Endometrial microvascular endothelial cells (primary cell): Measurements from ENCODE around the gene DAAM2. TPM values are rescaled to one million over a fixed set of nuclear protein-coding genes. Genes with fewer than 3 reads are reported as not detected.

Experiments used
- in situ Hi-C: cut with HindIII; loops from 2 replicates; pipeline ENCODE4 v1.10.0; 2017; ENCODE audit warnings: low sequenced_read_pairs, low pct_unique_long_range_greater_than_20kb; ENCODE audit errors: inconsistent ontology term
- total RNA-seq: library from RNA; depleted of rRNA; stranded (reverse); fragments of >200 nt; gene quantifications from one replicate; pipeline ENCODE4 v1.2.3, GENCODE V29; 2015; ENCODE audit errors: inconsistent ontology term

DAAM2 gene
- total RNA-seq, 1 donor from 2014 or later: 0.19 TPM

DNA sequence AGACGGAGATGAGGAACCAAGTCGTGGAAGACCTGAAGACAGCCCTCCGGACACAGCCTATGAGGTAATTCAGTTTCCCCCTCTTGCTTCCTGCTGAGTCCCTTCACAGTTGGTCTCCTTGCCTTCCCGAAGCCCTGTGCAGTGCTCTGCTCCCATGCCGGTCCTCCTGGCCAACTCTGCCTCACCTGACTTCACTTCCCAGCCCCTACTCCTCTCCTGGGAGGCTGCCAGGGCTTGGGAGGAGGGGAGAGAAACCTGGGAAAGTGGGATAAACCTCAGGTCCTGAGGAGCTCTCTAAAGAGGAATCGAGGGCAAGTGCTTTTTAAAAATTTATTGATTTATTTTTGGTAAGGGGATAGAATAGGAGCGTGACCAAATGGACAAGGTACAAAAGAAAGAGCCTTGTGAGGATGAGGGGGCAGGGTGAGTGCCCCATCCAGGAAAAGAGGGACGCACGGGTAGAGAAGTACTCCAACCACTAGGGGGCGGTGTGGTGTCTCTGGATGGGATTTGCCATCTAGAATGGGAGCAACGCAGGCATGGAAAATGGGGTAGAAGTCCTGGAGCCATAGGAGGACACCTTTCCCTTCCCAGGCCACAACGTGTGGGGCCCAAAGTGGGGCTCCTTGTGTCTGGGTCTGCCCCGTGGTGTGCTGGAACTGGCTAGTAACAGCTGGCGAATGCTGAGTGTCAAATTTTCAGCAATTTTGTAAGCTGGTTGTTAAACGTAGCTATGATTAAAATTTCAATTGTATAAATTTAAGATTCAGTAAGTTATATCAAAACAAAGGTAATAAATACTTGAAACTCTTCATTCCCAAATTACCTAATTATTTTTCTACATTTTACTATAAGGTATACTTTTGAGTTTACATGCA lies 73.1 kb downstream of the DAAM2 start:
- in situ Hi-C loops: no loop called here

GRCh38 chr6:39867592-39867991 lies 75.4 kb downstream of the DAAM2 start:
- in situ Hi-C loops: no loop called here

DNA sequence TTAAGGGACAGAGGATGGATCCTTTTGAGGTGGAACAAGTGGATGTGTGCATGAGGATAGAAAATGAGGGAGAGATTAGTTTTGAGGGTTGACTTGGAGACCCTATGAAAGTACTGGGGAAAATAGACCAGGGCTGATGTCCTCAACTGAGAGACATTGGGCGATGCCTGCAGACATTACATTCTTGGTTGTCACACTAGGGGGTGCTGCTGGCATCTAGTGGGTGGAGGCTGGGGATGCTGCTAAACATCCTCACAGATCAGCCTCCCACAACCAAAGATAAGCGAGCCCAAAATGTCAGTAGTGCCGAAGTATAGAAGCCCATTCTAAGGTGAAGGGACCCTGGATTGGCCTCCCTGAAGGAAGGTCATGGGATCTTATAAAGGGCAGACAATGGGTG lies 78.8 kb downstream of the DAAM2 start:
- in situ Hi-C loops: no loop called here

DNA sequence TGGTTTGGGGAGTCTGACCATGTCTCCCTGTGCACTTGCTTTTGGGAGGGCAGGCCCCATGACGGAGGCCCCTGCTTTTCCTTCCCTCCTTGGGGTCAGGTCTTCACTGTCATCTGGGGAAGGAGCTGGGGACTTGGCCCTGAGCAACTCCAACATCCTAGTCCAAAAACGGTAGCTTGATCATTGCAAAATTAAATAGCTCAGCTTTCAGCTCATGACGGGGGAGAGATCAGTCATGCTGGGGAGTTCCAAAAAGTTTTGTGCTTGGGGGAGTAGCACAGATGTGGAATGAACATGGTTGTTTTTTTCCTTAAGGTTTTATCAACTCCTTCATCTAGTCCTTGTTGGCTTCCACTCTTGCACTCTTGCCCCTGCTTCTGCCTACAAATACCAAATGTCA lies 81.3 kb downstream of the DAAM2 start:
- in situ Hi-C loops: no loop called here

DNA sequence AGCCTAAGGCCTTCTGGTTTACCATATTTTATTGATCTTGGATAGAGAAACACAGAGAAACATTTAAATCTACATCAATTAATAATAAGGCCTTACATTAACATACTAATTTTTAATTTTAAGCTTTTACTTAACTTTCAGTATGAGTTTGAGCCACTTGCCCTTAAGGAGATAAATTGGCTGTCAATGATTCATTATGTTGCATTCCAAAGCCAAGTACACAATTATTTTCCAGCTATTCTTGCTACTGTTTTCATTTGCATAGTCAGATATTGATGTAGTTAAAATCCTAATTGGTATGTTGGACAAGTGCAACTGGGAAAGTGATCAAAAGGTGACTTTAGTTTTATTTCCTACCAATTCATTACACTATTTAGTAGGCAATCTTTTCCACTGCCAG lies 83.9 kb downstream of the DAAM2 start:
- in situ Hi-C loops: no loop called here

GRCh38 chr6:39876826-39877225 lies 84.7 kb downstream of the DAAM2 start:
- in situ Hi-C loops: no loop called here

DNA sequence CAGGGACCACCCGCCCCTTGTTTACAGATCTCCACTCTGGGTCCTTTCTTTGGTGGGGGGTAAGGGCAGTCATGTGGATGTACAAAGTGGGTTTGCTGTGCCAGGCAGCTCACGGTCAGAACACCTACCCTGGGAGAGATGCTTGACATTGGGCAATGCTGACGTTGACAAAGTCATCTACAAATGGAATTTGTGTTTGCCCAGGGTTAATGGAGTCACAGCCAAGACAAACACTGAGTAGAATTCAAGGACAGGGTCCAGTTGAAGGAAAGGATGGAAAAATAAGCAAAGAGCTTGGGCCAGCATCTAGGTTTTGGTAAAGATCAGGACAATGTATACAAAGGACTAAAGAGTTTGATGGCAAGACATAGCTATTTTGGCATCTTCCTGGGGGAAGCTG lies 87.4 kb downstream of the DAAM2 start:
- in situ Hi-C loops: no loop called here

DNA sequence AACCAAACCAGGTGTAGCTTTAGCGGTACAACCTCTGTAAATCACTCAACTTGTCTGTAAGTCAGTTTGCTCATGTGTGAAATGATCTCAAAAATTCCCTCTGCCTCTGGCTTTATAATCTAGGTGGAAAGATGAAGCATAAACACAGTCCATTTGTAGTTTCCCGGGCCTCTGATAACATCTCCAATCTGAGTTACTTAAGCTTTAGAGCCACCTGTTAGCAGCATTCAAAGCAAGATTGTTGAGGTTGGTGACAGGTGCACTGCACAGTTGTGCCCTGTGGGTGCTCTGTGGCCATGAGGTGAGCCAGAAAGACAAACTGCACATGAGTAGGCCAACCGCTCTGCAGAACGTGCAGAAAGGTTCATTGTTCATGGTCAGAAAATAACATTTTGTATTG lies 88.4 kb downstream of the DAAM2 start:
- in situ Hi-C loops: no loop called here

DNA sequence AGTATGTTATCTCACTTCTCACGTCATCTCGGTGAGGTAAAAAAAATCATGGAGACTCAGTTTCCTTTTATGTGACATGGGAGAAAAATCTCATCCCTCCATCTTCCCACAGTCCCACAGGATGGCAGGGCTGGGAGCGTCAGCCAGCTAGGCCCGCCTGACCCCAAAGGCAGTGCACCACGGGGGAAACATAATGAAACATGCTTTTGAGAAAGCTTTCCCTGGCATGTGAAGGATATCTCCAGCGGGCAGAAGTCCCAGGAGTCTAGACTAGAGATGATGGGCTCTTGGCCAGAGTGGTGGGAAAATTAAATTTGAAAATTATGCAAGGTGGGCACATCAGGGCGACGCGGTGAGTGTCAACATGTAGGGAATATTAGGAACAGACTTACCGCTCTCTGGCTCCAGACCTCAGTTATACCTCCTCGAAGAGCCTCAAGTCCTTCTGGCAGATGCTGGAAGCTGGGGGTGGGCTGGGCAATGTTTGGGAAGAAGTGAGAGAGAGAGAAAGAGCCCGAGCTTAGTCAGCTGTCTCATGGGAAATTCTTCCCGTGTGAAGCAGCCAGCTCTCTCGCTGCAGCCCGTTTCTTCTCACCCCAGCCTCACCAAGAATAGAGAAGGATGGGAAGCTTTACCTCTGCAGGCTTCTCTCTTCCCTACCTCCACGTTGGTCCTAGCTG lies 89.8 kb downstream of the DAAM2 start:
- in situ Hi-C loops: no loop called here

DNA sequence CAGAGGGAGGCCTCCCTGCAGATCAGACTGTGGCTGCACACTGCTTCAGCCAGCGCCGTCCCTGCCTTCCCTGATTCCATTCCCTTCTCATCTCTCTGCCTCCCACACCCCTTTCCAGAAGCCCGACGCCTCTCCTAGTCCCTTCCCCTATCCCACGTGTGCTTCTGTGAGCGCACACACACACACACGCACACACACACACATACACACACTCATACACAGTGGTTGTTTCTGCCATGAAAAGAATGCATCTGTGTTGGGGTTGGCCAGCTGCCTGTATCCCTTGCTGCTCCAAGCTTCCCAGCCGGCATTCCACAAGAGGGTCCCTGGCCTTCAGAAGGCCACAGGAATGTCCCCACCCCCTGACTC lies 90.3 kb downstream of the DAAM2 start:
- in situ Hi-C loops: no loop called here

GRCh38 chr6:39884696-39885095 lies 92.5 kb downstream of the DAAM2 start:
- in situ Hi-C loops: no loop called here

DNA sequence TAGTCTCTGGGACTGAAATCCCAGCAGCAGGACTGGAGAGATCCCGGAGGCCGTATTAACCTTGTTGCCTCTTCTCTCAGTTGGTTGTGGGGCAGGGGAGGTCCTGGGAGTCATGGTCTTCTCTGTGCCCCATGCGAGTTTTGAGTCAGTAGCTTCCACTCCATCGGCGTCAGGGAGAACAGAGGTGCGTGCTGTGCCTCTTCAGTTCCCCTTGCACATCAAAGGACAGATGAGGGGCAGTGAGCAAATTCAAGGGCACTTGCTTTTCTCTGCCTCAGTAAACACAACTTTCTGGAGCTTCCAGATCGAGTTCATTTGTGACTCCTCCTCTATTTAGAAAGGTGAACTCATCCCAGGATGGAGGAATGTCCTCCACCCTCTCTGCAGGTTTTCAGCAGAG lies 93.5 kb downstream of the DAAM2 start:
- in situ Hi-C loops: no loop called here

GRCh38 chr6:39886871-39887270 lies 94.7 kb downstream of the DAAM2 start:
- in situ Hi-C loops: no loop called here

DNA sequence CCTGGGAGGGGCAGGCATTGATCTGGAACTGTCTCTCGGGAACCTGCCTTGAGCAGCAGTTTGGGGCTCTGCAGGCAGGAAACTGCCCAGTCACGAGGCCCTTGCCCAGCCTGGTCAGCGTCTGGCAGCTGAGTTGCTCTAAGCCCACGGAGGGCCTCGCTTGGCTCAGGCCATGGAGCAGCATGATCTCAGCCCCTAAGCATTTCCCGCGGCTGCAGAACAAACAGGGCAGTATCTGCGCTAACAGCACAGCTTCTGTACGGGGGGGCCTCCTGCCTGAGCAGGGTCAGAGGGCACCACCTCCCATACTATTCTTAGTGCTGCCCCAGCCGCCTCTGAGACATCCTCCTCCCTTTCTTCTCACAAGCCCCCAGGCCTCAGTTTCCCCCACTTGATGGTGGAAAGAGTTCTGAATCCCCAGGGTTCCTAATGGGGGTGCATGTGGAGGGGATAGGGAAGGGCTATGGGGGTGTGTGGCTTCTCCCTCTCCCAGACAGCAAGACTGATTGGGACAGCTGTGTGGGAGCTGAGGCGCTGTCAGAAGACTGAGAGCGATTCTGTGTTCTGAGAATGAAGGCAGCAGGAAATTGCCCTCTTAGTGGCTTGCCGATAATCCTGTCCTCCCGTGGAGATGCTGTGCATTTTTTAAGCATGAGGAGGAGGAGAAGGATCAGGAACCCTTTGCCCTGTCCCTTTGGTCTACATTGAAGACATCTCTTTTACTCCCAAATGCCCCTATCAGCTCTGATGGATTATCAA lies 95.7 kb downstream of the DAAM2 start:
- in situ Hi-C loops: no loop called here

DNA sequence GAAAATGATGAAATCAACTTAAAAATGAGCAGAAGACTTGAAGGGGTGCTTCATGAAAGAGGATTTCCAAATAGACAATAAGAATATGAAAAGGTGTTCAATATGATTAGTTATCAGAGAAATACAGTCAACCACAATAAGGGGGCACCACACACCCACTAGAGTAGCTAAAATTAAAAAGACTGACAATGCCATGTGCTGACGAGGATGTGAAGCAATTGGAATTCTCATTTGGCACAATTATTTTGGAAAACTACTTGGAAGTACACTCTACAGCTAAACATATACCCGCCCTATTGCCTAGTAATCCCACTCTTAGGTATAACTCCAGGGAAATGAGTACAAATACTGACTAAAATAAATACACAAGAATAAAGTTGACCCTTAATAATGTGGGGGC lies 97.1 kb downstream of the DAAM2 start:
- in situ Hi-C loops: no loop called here

DNA sequence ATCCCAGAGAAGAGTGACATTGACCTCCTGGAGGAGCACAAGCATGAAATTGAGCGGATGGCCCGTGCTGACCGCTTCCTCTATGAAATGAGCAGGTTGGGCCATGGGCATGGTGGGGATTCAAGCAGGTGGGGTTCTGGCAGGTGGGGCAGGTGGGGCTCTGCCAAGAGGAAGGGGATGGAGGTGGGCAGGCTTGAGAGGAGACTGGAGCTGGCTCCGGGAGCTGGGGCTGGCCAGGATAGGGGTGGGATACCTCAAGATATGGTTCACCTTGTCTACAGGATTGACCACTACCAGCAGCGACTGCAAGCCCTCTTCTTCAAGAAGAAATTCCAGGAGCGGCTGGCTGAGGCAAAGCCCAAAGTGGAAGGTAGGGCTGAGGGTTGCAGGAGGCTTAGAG lies 99.2 kb downstream of the DAAM2 start:
- in situ Hi-C loops: no loop called here

DNA sequence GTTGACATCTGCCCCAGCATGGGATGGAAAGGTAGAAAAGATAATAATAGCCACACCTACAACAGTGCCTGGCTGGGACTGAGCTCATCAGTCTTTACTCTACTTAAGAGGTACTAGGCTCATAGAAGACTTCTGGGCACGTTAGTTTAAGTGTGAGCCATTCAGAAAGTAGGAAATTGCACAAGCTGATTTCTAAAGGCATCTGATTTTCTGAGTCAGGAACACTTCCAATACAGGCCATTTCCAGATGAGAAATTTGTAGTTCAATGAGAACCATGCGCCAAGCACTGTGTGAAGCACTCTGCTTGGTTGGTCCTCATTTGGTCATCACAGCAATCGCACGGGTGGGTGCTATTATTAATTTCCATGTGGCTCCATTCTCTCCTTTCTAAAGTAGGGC lies 99.8 kb downstream of the DAAM2 start:
- in situ Hi-C loops: no loop called here

- in situ Hi-C loops: no loop called here
Observed at GRCh38 chr6:39892490-39893129, 100.4 kb downstream of the DAAM2 start.

GRCh38 chr6:39893286-39893685 lies 101.1 kb downstream of the DAAM2 start:
- in situ Hi-C loops: no loop called here
